ENCODE measurements around the gene CDK8. TPM values are rescaled to one million over a fixed set of nuclear protein-coding genes. Genes with fewer than 3 reads are reported as not detected.

CDK8 gene
- total RNA-seq, 3 donors from 2014 or later (not counting 1 experiment from before 2014, with no cell fraction given), result 10.0 to 13.1 (median 10.9) TPM

DNA sequence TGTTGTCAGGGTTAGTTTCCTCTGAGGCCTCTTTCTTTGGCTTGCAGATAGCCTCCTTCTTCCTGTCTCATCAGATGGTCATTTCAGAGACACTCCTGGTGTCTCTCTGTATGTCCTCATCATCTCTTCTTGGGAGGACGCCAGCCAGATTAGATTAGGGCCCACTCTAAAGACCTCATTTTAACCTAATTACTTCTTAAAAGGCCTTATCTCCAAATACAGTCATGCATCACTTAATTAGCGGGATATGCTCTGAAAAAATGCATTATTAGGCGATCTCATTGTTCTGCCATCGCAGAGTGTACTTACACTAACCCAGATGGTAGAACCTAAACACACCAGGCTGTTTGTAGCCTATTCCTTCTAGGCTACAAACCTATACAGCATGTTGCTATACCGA, 89.0 kb downstream of the CDK8 start:
- 96% methylated on average over 4 of the region's 5 CpGs for WGBS (ENCODE audit: insufficient coverage)
- Mint-ChIP-seq H3K27ac (no peak overlapping the region), H3K4me1 (peaks cover 5 to 13% of the 10 kb centered on the region in 2 donors), H3K36me3 (no peaks in the 10 kb centered on the region), H3K9me3 (no peaks in the 10 kb centered on the region), H3K4me3 (no peak overlapping the region), H3K27me3 (ENCODE audit: low read depth in 2 of 2) (no peaks in the 10 kb centered on the region)
- H3K4me3 ChIP-seq (ENCODE audit: low read length), result no peak overlapping the region
- no peaks in the 10 kb centered on the region for H3K4me1 ChIP-seq (ENCODE audit: control insufficient read depth, insufficient read depth, low read length)
- H3K36me3 ChIP-seq (ENCODE audit: control insufficient read depth, insufficient read depth, low read length), result no peaks in the 10 kb centered on the region
- ATAC-seq (no peak), DNase-seq (no peak)
- no peaks in the 10 kb centered on the region for H3K9me3 ChIP-seq (ENCODE audit: control insufficient read depth, insufficient read depth, low read length)
- no peaks in the 10 kb centered on the region for H3K27me3 ChIP-seq (ENCODE audit: control insufficient read depth, insufficient read depth, low read length)
- no peak overlapping the region for H3K27ac ChIP-seq (ENCODE audit: low read length)
- TF ChIP-seq, protein P1, sequence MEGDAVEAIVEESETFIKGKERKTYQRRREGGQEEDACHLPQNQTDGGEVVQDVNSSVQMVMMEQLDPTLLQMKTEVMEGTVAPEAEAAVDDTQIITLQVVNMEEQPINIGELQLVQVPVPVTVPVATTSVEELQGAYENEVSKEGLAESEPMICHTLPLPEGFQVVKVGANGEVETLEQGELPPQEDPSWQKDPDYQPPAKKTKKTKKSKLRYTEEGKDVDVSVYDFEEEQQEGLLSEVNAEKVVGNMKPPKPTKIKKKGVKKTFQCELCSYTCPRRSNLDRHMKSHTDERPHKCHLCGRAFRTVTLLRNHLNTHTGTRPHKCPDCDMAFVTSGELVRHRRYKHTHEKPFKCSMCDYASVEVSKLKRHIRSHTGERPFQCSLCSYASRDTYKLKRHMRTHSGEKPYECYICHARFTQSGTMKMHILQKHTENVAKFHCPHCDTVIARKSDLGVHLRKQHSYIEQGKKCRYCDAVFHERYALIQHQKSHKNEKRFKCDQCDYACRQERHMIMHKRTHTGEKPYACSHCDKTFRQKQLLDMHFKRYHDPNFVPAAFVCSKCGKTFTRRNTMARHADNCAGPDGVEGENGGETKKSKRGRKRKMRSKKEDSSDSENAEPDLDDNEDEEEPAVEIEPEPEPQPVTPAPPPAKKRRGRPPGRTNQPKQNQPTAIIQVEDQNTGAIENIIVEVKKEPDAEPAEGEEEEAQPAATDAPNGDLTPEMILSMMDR (IDR thresholded peaks at IDR 0.05), result no peak
- intact Hi-C loops (cut with micrococcal nuclease), result no loop called here

DNA sequence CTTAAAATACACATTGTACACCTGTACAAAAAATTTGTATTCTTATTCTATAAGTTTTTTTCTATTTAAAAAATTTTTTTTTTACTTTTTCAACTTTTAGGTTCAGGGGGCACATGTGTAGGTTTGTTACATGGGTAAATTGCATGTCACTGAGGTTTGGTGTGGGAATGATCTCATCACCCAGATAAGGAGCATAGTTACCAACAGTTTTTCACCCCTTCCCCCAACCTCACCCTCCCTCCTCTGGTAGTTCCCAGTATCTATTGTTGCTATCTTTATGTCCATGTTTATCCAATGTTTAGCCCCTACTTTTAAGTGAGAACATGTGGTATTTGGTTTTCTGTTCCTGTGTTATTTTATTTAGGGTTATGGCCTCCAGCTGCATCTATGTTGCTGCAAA, 89.9 kb downstream of the CDK8 start:
- no peak overlapping the region for H3K27ac Mint-ChIP-seq
- no peak overlapping the region for H3K4me3 Mint-ChIP-seq
- Histone ChIP-seq H3K27me3 (ENCODE audit: control insufficient read depth, insufficient read depth, low read length) (no peaks in the 10 kb centered on the region), H3K4me3 (ENCODE audit: low read length) (no peak overlapping the region), H3K27ac (ENCODE audit: low read length) (no peak overlapping the region), H3K36me3 (ENCODE audit: control insufficient read depth, insufficient read depth, low read length) (no peaks in the 10 kb centered on the region), H3K9me3 (ENCODE audit: control insufficient read depth, insufficient read depth, low read length) (no peaks in the 10 kb centered on the region), H3K4me1 (ENCODE audit: control insufficient read depth, insufficient read depth, low read length) (no peaks in the 10 kb centered on the region)
- no peaks in the 10 kb centered on the region for H3K36me3 Mint-ChIP-seq
- DNase-seq, result no peak
- no peaks in the 10 kb centered on the region for H3K9me3 Mint-ChIP-seq
- ATAC-seq, result no peak
- TF ChIP-seq, protein P1 (IDR thresholded peaks at IDR 0.05), result no peak
- H3K27me3 Mint-ChIP-seq (ENCODE audit: low read depth in 2 of 2), result no peaks in the 10 kb centered on the region
- intact Hi-C loops (cut with micrococcal nuclease), result no loop called here
- peaks cover 5 to 8% of the 10 kb centered on the region in 2 donors for H3K4me1 Mint-ChIP-seq

DNA sequence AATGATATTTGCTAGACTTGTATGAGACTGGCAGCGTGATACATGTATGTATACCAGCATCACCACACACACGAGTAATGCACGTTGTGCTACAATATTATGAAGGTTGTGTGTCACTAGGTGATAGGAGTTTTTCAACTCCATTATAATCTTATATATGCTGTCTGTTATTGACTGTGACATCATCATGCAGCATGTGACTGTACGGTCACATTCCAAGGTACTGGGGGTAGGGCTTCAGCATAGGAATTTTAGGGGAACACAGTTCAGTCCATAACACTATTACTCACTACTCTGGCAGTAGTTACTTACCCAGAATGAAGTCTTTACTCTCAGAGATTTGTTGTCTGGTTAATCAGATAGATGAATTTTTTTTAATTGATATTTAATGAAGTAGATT, 91.1 kb downstream of the CDK8 start:
- Histone ChIP-seq H3K9me3 (ENCODE audit: control insufficient read depth, insufficient read depth, low read length) (no peaks in the 10 kb centered on the region), H3K4me1 (ENCODE audit: control insufficient read depth, insufficient read depth, low read length) (no peaks in the 10 kb centered on the region), H3K27ac (ENCODE audit: low read length) (no peak overlapping the region), H3K36me3 (ENCODE audit: control insufficient read depth, insufficient read depth, low read length) (peaks cover 6% of the 10 kb centered on the region), H3K27me3 (ENCODE audit: control insufficient read depth, insufficient read depth, low read length) (no peaks in the 10 kb centered on the region), H3K4me3 (ENCODE audit: low read length) (no peak overlapping the region)
- WGBS (ENCODE audit: insufficient coverage), result 100% methylated on average over 1 of the region's 4 CpGs
- Mint-ChIP-seq H3K4me3 (no peak overlapping the region), H3K27ac (no peak overlapping the region), H3K27me3 (ENCODE audit: low read depth in 2 of 2) (no peaks in the 10 kb centered on the region), H3K9me3 (no peaks in the 10 kb centered on the region), H3K4me1 (peaks cover 7 to 8% of the 10 kb centered on the region in 2 donors), H3K36me3 (no peaks in the 10 kb centered on the region)
- intact Hi-C loops (cut with micrococcal nuclease), result no loop called here
- ATAC-seq, result no peak
- no peak for DNase-seq
- TF ChIP-seq, protein P1 (IDR thresholded peaks at IDR 0.05), result no peak

DNA sequence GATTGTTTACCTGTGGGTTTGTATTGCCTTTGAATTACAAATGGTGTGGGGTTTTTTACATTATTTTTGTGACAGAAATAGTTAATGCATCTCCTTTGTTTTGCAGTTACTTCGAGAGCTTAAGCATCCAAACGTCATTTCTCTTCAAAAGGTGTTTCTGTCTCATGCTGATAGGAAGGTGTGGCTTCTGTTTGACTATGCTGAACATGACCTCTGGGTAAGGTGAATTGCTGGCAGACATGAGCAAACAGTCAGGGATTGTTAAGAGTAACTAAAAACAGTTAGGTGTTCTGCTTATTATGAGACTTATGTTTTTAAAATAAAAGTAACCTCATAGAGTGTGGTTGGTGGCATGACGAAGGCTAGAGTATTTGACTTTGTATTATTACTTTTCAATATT, 95.0 kb downstream of the CDK8 start:
- Histone ChIP-seq H3K4me3 (ENCODE audit: low read length) (no peak overlapping the region), H3K27ac (ENCODE audit: low read length) (no peak overlapping the region), H3K27me3 (ENCODE audit: control insufficient read depth, insufficient read depth, low read length) (no peaks in the 10 kb centered on the region), H3K36me3 (ENCODE audit: control insufficient read depth, insufficient read depth, low read length) (peaks cover 12% of the 10 kb centered on the region), H3K9me3 (ENCODE audit: control insufficient read depth, insufficient read depth, low read length) (no peaks in the 10 kb centered on the region), H3K4me1 (ENCODE audit: control insufficient read depth, insufficient read depth, low read length) (no peaks in the 10 kb centered on the region)
- Mint-ChIP-seq H3K27me3 (ENCODE audit: low read depth in 2 of 2) (no peaks in the 10 kb centered on the region), H3K9me3 (no peaks in the 10 kb centered on the region), H3K4me3 (no peak overlapping the region), H3K36me3 (no peaks in the 10 kb centered on the region), H3K4me1 (peaks cover 0 to 5% of the 10 kb centered on the region in 2 donors), H3K27ac (no peak overlapping the region)
- WGBS (ENCODE audit: insufficient coverage), result 92% methylated on average over 2 of the region's 3 CpGs
- intact Hi-C loops (cut with micrococcal nuclease), result no loop called here
- no peak for DNase-seq
- TF ChIP-seq, protein P1 (IDR thresholded peaks at IDR 0.05), result no peak
- ATAC-seq, result no peak
